ENCODE results near the gene DNAJC17.

The DNAJC17 gene

DNA sequence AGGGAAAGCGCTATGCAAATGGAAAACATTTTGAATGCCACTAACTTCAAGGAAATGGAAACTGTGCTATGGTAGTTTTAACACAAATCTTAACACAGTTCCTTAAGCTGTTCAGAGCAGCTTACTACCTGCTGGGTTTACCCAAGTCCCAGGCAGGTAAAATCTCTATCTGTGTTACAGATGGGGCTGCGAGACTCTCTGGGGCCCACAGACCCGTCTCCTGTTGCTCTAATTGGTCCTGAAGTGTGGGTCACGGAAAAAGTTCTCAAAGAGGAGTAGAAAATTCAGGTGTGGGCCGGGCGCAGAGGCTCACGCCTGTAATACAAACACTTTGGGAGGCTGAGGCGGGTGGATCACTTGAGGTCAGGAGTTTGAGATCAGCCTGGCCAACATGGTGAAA lies 17.3 kb downstream of the DNAJC17 start:
- DNase-seq (ENCODE audit: low spot score) = no peak

GRCh38 chr15:40789119-40789518 lies 18.2 kb downstream of the DNAJC17 start:
- no peak for DNase-seq (ENCODE audit: low spot score)

GRCh38 chr15:40787991-40788390 lies 19.3 kb downstream of the DNAJC17 start:
- DNase-seq (ENCODE audit: low spot score) = no peak

- DNase-seq (ENCODE audit: low spot score) = no peak
Observed at GRCh38 chr15:40787344-40787841, 19.9 kb downstream of the DNAJC17 start.

DNA sequence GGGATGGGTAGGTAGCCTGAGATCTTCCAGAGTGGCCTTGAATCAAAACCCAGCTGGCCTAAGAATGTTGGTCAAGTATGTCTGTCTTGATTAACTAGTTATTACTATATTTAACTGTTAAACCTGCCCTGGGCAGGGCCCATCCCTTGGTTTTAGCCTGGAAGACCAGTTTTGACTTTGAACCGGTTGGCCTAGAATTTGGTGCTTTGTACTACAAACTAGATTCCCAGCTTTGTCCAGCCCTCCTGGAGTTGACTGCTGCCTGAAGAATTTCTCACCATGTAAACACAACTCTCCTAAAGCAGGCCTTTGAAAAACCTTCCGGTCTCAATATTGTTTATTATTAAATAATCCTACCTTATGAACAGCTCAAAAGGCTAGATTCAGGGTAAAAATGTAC lies 21.5 kb downstream of the DNAJC17 start:
- no peak for DNase-seq (ENCODE audit: low spot score)

- DNase-seq (ENCODE audit: low spot score) = no peak
Observed at GRCh38 chr15:40785164-40785563, 22.1 kb downstream of the DNAJC17 start.

- no peak for DNase-seq (ENCODE audit: low spot score)
Observed at GRCh38 chr15:40782609-40783227, 24.6 kb downstream of the DNAJC17 start.

DNA sequence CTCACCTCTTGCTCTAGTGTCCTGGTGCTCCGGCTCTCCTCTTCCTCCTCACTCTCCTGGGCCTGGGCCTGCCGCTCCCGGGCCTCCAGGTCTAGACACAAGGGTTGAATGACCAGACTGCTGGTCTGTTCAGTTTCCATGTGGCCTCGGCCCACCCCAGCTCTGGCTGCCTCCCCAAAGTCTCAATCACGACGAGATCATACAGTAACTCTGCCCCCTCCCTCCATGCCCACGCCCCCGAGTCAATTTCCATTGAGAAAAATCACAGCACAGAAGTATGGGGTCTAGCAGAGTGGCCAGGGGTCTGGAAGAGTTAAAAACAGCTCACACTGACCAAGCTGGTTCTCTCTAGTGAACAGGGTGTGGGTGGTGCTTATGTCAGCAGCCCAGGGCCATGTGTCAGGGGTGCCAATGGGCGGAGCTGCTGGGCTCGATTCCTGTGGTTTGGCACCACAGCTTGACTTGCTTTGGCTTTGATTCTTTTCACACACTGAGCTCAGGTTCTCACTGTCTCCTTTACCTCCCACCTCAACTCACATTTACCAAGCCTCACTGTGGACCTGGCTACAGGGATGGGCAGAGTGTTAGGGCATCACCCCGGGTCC lies 30.6 kb downstream of the DNAJC17 start:
- no peak for DNase-seq (ENCODE audit: low spot score)

- DNase-seq (ENCODE audit: low spot score) = no peak
Observed at GRCh38 chr15:40775740-40776536, 31.3 kb downstream of the DNAJC17 start.

GRCh38 chr15:40775007-40775406 lies 32.3 kb downstream of the DNAJC17 start:
- DNase-seq (ENCODE audit: low spot score) = no peak

DNA sequence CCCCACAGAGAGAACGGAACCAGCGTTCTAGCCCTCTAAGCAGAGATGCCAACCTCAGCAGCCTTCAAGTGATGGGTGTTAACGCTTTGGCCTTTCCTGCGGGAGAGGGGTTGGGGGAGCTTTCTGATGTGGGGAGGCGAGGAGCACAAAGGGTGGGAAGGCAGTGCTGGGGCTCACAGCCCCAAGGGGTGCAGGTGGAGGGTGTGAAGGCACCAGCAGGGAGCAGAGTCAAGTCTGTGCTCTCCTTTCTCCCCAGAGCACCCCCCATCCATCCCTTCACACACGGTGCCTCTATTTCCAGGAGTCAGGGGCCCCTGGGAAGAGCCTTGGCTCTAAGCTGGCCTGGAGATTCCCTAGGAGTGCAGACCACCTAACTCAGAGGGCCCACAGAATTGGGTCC lies 33.4 kb downstream of the DNAJC17 start:
- DNase-seq (ENCODE audit: low spot score) = no peak

DNA sequence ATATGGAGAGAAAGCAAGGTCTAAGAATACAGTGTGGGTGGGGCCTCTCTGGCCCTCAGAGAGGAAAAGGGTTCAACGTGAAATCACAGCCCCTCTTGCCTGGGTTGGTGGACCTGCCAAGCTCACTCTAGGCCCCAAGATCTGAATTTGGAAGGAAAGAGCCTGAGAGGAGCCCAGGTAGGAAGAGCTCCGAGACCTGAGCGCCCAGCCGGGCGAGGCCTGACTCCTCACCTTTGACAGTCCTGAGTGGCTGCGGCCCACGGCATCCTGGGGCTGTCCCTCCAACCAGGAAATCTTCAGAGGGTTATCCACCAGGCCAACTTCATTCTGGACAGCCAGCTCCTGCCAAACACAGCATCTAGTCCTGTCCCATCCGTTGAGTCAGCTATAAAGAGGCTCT lies 33.8 kb downstream of the DNAJC17 start:
- DNase-seq (ENCODE audit: low spot score) = no peak

- DNase-seq (ENCODE audit: low spot score) = no peak
Observed at GRCh38 chr15:40772014-40772413, 35.3 kb downstream of the DNAJC17 start.

DNA sequence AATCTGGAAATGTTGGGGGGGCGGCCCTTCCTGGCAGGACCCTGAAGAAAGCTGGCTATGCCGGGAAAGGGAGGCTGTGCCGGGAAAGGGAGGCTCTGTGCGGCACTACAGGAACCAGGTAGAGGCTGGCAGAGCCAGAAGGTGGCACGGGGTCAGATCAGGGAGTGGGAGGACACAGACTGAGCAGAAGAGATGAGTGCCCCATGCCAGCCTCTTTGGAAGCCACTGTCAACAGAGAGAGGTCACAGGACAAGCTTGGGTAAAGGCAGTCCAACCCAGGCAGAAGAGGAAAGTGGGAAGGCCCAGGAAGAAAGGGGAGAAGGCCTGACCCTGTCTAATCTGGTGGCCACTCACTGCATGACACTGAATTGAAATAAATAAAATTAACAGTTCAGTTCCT lies 36.0 kb downstream of the DNAJC17 start:
- DNase-seq (ENCODE audit: low spot score) = no peak

DNA sequence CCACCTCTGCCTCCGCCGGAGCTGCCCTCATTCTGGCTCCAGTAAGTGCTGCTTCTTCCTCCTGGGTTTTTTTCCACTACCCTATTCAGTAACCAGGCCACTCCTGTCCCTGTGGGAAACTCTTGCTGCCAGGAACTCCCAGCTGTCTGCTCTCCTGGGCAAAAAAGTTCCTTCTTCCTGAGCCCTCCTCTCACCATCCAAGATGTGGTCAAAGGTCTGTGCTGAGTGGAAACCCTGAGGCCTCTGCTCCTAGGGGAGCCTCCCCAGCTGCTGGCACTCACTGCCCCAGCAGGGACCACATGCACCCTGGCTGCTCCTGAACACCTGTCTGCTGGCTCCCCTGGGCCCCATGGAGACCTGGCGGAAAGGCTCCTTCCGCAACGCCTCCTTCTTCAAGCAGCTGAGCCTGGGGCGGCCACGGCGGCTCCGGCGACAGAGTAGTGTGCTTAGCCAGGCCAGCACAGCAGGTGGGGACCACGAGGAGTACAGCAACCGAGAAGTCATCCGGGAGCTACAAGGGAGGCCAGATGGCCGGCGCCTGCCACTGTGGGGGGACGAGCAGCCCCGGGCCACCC lies 37.0 kb downstream of the DNAJC17 start:
- no peak for DNase-seq (ENCODE audit: low spot score)

DNA sequence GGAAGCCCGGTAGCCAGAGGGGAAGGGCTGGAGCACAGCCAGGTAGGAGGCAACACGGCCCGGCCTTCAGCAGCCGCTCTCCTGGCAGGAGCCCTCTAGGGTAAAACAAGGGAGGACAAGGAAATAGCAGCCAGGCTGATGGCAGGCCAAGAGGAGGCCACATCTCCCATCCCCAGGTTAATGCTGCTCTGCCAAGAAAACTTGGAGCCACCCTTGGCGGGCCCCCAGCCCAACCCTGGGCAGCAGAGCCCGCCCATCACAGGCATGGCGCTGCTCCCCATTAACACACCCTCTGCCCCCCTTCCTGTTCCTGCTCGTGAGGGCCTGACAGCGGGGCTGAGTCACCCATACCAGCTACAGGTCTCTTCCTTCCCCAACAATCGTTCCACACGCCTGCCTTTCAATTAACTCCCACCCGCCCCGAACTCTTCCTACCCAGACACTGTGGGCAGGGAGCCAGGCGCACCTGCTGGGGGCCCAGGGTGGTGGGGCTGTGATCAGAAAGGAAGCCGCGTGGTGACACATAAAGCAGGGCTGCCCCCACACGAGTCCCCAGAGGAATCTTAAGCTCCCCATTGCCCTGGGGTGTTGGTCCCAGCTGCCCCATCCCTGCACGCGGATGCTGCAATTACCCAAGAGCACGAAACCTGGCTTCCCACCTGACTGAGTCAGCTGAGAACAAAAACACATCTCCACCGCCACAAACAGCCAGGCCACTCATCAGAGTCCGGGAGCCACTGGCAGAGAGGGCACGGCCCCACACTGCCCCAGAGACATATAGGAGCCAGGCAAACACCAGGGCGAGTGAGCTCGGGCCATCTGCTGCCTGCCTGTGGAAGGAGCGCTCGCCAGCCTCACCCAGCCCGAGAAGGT lies 37.8 kb downstream of the DNAJC17 start, which contains the start of gene C15orf62:
TSS of gene C15orf62 (plus strand) at position 707 of the 873 bp plus-strand sequence. CDS start 516 bp downstream, outside the sequence.
- no peak for DNase-seq (ENCODE audit: low spot score)

GRCh38 chr15:40768521-40769273 lies 38.6 kb downstream of the DNAJC17 start:
- DNase-seq (ENCODE audit: low spot score) = no peak

GRCh38 chr15:40767838-40768500 lies 39.3 kb downstream of the DNAJC17 start:
- DNase-seq (ENCODE audit: low spot score) = no peak

- DNase-seq (ENCODE audit: low spot score) = no peak
Observed at GRCh38 chr15:40766906-40767837, 40.1 kb downstream of the DNAJC17 start.

All from COLO829 (cell line).